Cardiac muscle cell (in vitro differentiated cells and primary cell): Measurements from ENCODE around the gene MVP. TPM values are rescaled to one million over a fixed set of nuclear protein-coding genes. Genes with fewer than 3 reads are reported as not detected.

ENCODE experiments used
- DNase-seq, 2 donors: peaks; one replicate each; pipeline versions ENCODE4 v3.0.0 to v3.0.0-alpha.2; 2010 to 2017; ENCODE audit warnings: low read depth in 1 of 2, low spot score in 1 of 2
- H3K27ac ChIP-seq: fragments of 200-600 bp; sonication (generic); 2 replicates; pipeline ENCODE4 v1.5.1; 2016
- H3K27me3 ChIP-seq: fragments of 200-600 bp; sonication (generic); 2 replicates; pipeline ENCODE4 v1.6.0; 2016; ENCODE audit warnings: control low read depth
- H3K36me3 ChIP-seq: fragments of 200-600 bp; sonication (generic); 2 replicates; pipeline ENCODE4 v1.5.1; 2016; ENCODE audit warnings: control low read depth
- H3K4me1 ChIP-seq: fragments of 200-600 bp; sonication (generic); 2 replicates; pipeline ENCODE4 v1.8.1; 2017; ENCODE audit warnings: low read depth, mild to moderate bottlenecking, mixed run types
- H3K4me3 ChIP-seq: fragments of 200-600 bp; sonication (generic); 2 replicates; pipeline ENCODE4 v1.5.1; 2016; ENCODE audit warnings: mild to moderate bottlenecking
- H3K9me3 ChIP-seq: fragments of 200-600 bp; sonication (generic); 2 replicates; pipeline ENCODE4 v1.5.1; 2017; ENCODE audit warnings: low read depth, mild to moderate bottlenecking, control low read depth
- CTCF ChIP-seq: IDR thresholded peaks from 2 replicates; pipeline ENCODE4 v1.5.1; 2012; ENCODE audit warnings: low read depth, mild to moderate bottlenecking, low read length
- polyA plus RNA-seq: library from polyadenylated mRNA; unstranded; fragments of >200 nt; fragmentation: Nextera tagmentation; extraction: Ambion mirVana; gene quantifications from 2 replicates; pipeline ENCODE4 v1.2.1, GENCODE V29; 2016
- total RNA-seq: library from RNA; depleted of rRNA; stranded (reverse); fragments of >200 nt; gene quantifications from 2 replicates; pipeline ENCODE4 v1.2.3, GENCODE V29; 2016

The MVP gene
- total and polyA plus RNA-seq, 2 experiments from 2014 or later: 9.3 to 25.0 TPM

- Histone ChIP-seq H3K4me3 (no peak overlapping the region), H3K36me3 (no peaks in the 10 kb centered on the region), H3K4me1 (peaks cover 9% of the 10 kb centered on the region), H3K27me3 (no peaks in the 10 kb centered on the region), H3K9me3 (no peaks in the 10 kb centered on the region), H3K27ac (peak overlapping the region; percentile 80)
- peak in 1 of 2 donors; percentile 68 for DNase-seq
- no peak for TF ChIP-seq CTCF
These were observed 29.2 kb downstream of the MVP start for GRCh38 chr16:29849505-29849904.

- Histone ChIP-seq H3K27me3 (no peaks in the 10 kb centered on the region), H3K4me3 (no peak overlapping the region), H3K27ac (no peak overlapping the region), H3K36me3 (no peaks in the 10 kb centered on the region), H3K4me1 (peaks cover 16% of the 10 kb centered on the region), H3K9me3 (no peaks in the 10 kb centered on the region)
- TF ChIP-seq CTCF: no peak
- DNase-seq: no peak
These were observed 30.7 kb downstream of the MVP start for GRCh38 chr16:29850998-29851397.

- Histone ChIP-seq H3K36me3 (no peaks in the 10 kb centered on the region), H3K27me3 (no peaks in the 10 kb centered on the region), H3K9me3 (no peaks in the 10 kb centered on the region), H3K27ac (no peak overlapping the region), H3K4me3 (no peak overlapping the region), H3K4me1 (peaks cover 19% of the 10 kb centered on the region)
- no peak for TF ChIP-seq CTCF
- peak in 1 of 2 donors; percentile 90 for DNase-seq
These were observed 32.4 kb downstream of the MVP start for GRCh38 chr16:29852654-29853053.

- no peak for TF ChIP-seq CTCF
- H3K27ac ChIP-seq: peak overlapping the region; percentile 75
- H3K4me3 ChIP-seq: no peak overlapping the region
- no peaks in the 10 kb centered on the region for H3K9me3 ChIP-seq
- H3K4me1 ChIP-seq: peaks cover 13% of the 10 kb centered on the region
- H3K27me3 ChIP-seq: no peaks in the 10 kb centered on the region
- H3K36me3 ChIP-seq: peaks cover 5% of the 10 kb centered on the region
- DNase-seq: no peak
These were observed 34.3 kb downstream of the MVP start for GRCh38 chr16:29854520-29855100.

- TF ChIP-seq CTCF: no peak
- no peak overlapping the region for H3K4me3 ChIP-seq
- H3K4me1 ChIP-seq: peaks cover 10% of the 10 kb centered on the region
- peaks cover 5% of the 10 kb centered on the region for H3K36me3 ChIP-seq
- no peaks in the 10 kb centered on the region for H3K9me3 ChIP-seq
- H3K27ac ChIP-seq: no peak overlapping the region
- DNase-seq: peak in 1 of 2 donors; percentile 72
- no peaks in the 10 kb centered on the region for H3K27me3 ChIP-seq
These were observed 37.0 kb downstream of the MVP start for GRCh38 chr16:29857133-29857760.
